Ascending aorta (tissue), 2 donors: ENCODE results near the gene CCDC138. TPM values are rescaled to one million over a fixed set of nuclear protein-coding genes. Genes with fewer than 3 reads are reported as not detected.

Source experiments
- DNase-seq, 2 donors: peaks; one replicate each; pipeline ENCODE4 v3.0.0-alpha.2; 2019; ENCODE audit warnings: low spot score in 2 of 2
- H3K27ac ChIP-seq, 2 donors: fragments of 200-600 bp; sonication (generic); one replicate each; pipeline ENCODE4 v1.5.1; 2016 to 2017; ENCODE audit warnings: mild to moderate bottlenecking in 1 of 2
- H3K27me3 ChIP-seq: fragments of 200-600 bp; sonication (generic); one replicate; pipeline ENCODE4 v1.5.1; 2017
- H3K36me3 ChIP-seq, 2 donors: fragments of 200-600 bp; sonication (generic); one replicate each; pipeline ENCODE4 v1.5.1; 2016
- H3K4me1 ChIP-seq, 2 donors: fragments of 200-600 bp; sonication (generic); one replicate each; pipeline ENCODE4 v1.5.1; 2016 to 2017; ENCODE audit warnings: mild to moderate bottlenecking in 1 of 2
- H3K4me3 ChIP-seq, 2 donors: fragments of 200-600 bp; sonication (generic); one replicate each; pipeline ENCODE4 v1.5.1; 2016 to 2017; ENCODE audit warnings: mild to moderate bottlenecking in 1 of 2
- H3K9me3 ChIP-seq, 2 donors: fragments of 200-600 bp; sonication (generic); one replicate each; pipeline ENCODE4 v1.5.1; 2016
- intact Hi-C: fragments of 100-400 bp; cut with DNase I; formaldehyde crosslinking; loops from one replicate; pipeline ENCODE4 v1.15.1; 2023
- total RNA-seq: library from RNA; depleted of rRNA; stranded (reverse); fragments of >200 nt; gene quantifications from one replicate; pipeline ENCODE4 v1.1.0, GENCODE V29; 2016
- TF ChIP-seq, protein P1 (sequence below), 3 experiments: fragments of 200-600 bp in 2 of 3; fragments of 450-650 bp in 1 of 3; sonication (generic) in 2 of 3; IDR thresholded peaks; one replicate each; pipeline ENCODE4 v1.5.1; 2016 to 2019; ENCODE audit warnings: antibody characterized with exemption in 3 of 3, mild to moderate bottlenecking in 1 of 3, moderate library complexity in 1 of 3

CCDC138 gene
- total RNA-seq, 1 donor from 2014 or later = 0.75 TPM

DNA sequence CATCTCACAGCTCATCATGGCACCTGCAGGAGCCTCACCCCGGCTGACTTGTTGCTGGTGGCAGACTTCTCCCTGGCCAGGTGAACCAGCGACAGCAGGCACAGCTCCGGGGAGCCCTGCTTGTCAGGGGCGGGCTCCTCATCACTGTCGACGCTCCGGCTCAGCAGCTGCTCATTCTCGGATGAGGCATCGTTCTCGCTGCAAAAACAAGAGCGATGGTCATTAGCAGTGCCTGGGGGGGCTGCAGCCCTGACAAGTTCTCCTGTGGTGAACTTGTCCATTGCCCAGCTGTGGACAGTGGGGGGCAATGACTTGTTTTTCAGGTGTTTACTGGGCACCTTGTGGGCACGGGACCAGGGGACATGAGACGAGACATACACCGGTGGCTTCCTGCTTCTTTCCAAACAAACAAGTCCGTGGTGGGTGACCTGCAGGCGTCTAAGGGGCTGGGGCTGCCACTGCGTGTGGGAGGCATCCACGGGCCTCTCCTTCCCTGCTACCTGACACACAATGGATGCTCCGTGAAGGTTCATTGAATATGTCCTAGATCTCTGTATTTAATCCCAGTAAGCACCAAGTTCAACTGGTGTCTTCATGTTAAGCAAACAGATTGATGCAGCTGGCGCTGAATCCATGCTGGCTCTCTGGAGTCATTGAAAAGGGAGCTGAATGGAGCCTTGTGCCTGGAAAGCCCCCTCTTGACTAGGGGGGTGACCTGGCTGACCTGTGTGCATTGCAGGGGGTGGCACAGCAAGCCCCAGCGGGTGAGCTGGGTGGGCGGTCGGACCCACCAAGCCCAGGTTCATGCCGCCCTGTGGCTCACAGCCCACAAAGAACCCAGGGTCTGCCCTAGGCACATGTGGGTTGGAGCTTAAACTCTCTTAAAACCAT lies 121.5 kb downstream of the CCDC138 start:
- peaks cover 3 to 7% of the 10 kb centered on the region in 2 donors for H3K4me1 ChIP-seq
- no peaks in the 10 kb centered on the region for H3K9me3 ChIP-seq
- no peaks in the 10 kb centered on the region for H3K36me3 ChIP-seq
- TF ChIP-seq, protein P1, sequence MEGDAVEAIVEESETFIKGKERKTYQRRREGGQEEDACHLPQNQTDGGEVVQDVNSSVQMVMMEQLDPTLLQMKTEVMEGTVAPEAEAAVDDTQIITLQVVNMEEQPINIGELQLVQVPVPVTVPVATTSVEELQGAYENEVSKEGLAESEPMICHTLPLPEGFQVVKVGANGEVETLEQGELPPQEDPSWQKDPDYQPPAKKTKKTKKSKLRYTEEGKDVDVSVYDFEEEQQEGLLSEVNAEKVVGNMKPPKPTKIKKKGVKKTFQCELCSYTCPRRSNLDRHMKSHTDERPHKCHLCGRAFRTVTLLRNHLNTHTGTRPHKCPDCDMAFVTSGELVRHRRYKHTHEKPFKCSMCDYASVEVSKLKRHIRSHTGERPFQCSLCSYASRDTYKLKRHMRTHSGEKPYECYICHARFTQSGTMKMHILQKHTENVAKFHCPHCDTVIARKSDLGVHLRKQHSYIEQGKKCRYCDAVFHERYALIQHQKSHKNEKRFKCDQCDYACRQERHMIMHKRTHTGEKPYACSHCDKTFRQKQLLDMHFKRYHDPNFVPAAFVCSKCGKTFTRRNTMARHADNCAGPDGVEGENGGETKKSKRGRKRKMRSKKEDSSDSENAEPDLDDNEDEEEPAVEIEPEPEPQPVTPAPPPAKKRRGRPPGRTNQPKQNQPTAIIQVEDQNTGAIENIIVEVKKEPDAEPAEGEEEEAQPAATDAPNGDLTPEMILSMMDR (IDR thresholded peaks at IDR 0.05) = no peak
- H3K27me3 ChIP-seq = no peaks in the 10 kb centered on the region
- no peak for DNase-seq
- no peak overlapping the region for H3K27ac ChIP-seq
- intact Hi-C loops = no loop called here
- H3K4me3 ChIP-seq = no peak overlapping the region

DNA sequence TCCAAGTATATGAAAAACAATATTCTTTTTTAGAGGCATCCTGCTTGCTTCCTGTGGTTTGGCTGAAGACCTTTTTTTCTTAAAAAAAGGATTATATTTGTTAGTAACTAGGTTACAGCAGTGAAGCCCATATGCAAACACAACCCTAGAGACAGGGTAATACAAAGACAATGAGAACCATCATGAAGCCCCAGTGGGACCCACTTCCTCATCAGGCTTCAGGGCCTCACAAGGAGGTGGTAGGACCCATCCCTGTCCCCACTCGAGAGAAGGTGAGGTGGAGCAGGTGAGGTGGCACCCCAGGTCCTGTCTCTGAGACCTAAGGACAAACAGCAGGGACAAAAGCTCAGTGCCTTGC lies 122.1 kb downstream of the CCDC138 start:
- H3K4me3 ChIP-seq = no peak overlapping the region
- H3K27me3 ChIP-seq = no peaks in the 10 kb centered on the region
- intact Hi-C loops = no loop called here
- TF ChIP-seq, protein P1 (IDR thresholded peaks at IDR 0.05) = no peak
- peaks cover 3 to 7% of the 10 kb centered on the region in 2 donors for H3K4me1 ChIP-seq
- DNase-seq = no peak
- no peaks in the 10 kb centered on the region for H3K36me3 ChIP-seq
- H3K9me3 ChIP-seq = no peaks in the 10 kb centered on the region
- no peak overlapping the region for H3K27ac ChIP-seq

DNA sequence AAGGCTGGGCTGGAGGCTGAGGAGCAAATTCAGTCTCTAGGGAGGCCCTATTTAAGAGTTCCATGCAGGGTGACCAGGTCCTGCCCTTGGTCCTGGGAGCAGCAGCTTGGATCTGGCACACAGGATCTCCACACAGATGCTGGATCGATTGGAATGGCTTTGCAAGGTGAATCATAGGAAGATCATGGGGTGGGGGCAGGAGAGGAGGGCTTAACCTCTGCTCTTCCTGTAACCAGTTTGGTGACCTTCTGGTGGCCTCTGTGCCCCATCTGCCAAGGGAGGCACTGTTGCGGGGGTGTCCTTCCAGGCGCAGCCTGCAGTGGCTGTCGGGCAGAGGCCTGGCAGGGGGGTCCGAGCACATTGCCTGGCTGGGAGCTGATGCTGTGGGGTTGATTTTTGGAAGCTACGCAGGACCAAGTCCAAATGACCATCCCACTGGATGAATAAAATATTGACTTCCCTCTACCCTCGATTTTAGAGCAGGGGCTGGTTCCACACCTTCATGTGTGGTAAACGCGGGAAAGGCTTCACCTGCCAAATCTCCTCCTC lies 122.8 kb downstream of the CCDC138 start:
- DNase-seq = no peak
- Histone ChIP-seq H3K27me3 (no peaks in the 10 kb centered on the region), H3K4me1 (peaks cover 3 to 7% of the 10 kb centered on the region in 2 donors), H3K36me3 (no peaks in the 10 kb centered on the region), H3K9me3 (no peaks in the 10 kb centered on the region), H3K4me3 (no peak overlapping the region), H3K27ac (no peak overlapping the region)
- intact Hi-C loops = no loop called here
- TF ChIP-seq, protein P1 (IDR thresholded peaks at IDR 0.05) = no peak

DNA sequence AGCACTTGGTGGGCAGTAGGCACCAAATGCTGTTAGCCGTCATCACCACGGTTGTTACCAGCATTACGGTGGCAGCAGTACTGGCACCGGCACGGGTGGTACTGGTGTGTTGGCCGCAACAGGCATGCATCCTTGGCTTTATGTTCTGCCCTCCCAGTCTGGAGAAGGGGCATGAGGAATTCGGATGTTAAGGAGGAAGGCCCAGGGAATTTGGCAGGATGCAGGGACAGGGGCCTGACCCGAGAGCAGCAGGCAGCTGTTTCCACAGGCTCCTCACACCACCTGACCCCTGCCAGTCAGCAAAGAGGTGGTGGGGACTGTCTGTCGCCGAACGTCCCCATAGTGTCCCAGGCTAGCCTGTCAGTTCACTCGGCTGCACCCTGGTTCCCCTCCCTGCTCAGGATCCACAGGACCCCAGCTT lies 123.5 kb downstream of the CCDC138 start:
- Histone ChIP-seq H3K4me3 (no peak overlapping the region), H3K36me3 (no peaks in the 10 kb centered on the region), H3K4me1 (peaks cover 3 to 7% of the 10 kb centered on the region in 2 donors), H3K27ac (no peak overlapping the region), H3K27me3 (no peaks in the 10 kb centered on the region), H3K9me3 (no peaks in the 10 kb centered on the region)
- intact Hi-C loops = no loop called here
- TF ChIP-seq, protein P1 (IDR thresholded peaks at IDR 0.05) = no peak
- no peak for DNase-seq

DNA sequence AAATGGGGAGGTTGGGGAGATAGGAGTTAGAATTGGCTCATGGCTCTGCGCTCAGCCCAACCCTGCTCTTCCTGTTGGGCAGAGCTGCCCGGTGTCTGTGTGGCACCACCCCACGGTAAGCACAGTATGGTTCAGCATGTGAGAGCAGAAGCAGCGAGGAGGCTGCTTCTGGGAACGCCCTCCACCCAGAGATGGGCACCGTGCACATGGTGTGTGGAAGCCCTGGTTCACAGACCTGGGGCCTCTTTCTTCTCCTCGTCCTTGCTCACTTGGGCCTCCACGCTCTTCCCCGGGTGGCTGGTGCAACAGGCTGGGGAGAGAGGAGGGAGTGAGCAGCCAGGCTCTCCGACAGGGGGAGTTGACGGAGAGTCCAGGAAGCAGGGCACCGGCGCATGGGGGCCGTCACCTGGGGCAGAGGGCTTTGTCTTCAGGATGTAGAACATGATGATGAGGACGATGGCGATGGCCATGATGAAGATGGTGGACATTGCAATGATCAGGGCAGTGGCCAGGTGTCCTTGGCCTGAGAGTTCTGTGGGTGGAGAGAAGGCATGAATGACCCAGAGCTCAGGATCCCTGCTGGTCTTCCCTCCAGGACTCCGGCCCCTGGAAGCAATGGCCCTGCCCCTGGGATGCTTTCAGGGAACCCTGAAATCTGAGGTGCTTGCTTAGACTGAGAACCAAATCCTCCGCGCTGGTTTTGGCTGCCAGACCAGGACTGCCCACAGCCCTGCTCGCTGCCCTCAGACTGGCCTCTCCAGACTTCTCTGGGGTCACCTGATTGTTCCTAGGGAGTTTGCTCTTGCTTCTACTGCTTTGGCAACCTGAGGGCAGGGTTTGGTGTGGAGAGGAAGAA lies 124.2 kb downstream of the CCDC138 start:
- no peaks in the 10 kb centered on the region for H3K27me3 ChIP-seq
- H3K36me3 ChIP-seq = no peaks in the 10 kb centered on the region
- intact Hi-C loops = no loop called here
- H3K4me1 ChIP-seq = peaks cover 0 to 5% of the 10 kb centered on the region in 2 donors
- peak in 1 of 2 donors; percentile 50 for DNase-seq
- H3K4me3 ChIP-seq = no peak overlapping the region
- no peak overlapping the region for H3K27ac ChIP-seq
- no peaks in the 10 kb centered on the region for H3K9me3 ChIP-seq
- TF ChIP-seq, protein P1 (IDR thresholded peaks at IDR 0.05) = no peak
